GM18505 (cell line): ENCODE data around the gene CACNA1B.

ENCODE experiments used
- ATAC-seq: cut with Tn5 transposase; IDR thresholded peaks from one replicate; pipeline ENCODE4 v1.9.1; 2021; ENCODE audit not compliant: unreplicated experiment
- POLR2A ChIP-seq: IDR thresholded peaks from 4 replicates; pipeline ENCODE4 v1.6.1; 2011; ENCODE audit warnings: borderline replicate concordance; ENCODE audit not compliant: insufficient read depth, insufficient read length; ENCODE audit errors: extremely low read depth

CACNA1B gene

DNA sequence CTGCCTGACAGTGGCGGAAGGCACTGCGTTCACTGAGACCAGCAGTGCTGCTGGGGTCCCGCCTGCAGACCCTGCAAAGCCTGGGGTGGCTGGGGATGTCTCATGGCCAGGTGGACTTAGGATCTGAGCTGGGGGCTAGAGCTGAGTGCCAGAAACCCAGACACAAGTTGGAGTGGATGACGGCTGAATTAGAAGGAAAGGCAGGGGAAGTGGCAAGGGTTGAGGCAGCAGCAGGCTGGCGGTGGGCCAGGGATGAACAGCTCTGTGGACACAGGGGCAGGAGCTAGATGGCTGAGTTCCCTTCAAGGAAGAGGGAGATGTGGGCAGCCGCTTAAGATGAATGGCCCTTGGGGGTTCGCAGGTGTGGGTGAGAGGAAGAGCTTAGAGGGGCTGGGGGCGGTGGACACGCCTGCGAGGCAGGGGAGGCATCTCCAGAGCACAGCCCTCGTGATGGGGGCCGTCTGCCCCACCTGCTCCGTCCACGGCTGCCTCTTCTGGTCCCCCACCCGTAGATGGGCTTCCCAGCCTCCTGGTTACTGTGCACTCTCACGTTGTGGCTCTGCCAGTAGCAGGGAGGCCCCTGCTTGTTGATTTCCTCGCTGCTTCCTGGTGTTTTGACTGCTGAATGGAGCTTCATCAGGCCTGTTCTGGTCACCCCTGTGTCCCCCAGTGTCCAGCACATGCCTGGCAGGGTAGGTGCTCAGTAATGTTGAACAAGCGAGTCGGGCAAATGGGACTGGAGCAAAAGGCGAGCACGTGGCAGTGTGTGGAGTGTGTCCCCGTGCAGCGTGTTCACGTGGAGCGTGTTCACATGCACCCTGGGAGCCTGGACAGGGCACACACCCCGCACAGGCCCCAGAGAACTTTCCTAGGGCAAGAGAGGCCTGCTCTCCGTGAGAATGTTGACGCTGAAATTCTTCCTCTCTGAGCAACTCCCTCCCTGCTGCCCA lies 168.2 kb downstream of the CACNA1B start:
- ATAC-seq: no peak
- TF ChIP-seq POLR2A: no peak

DNA sequence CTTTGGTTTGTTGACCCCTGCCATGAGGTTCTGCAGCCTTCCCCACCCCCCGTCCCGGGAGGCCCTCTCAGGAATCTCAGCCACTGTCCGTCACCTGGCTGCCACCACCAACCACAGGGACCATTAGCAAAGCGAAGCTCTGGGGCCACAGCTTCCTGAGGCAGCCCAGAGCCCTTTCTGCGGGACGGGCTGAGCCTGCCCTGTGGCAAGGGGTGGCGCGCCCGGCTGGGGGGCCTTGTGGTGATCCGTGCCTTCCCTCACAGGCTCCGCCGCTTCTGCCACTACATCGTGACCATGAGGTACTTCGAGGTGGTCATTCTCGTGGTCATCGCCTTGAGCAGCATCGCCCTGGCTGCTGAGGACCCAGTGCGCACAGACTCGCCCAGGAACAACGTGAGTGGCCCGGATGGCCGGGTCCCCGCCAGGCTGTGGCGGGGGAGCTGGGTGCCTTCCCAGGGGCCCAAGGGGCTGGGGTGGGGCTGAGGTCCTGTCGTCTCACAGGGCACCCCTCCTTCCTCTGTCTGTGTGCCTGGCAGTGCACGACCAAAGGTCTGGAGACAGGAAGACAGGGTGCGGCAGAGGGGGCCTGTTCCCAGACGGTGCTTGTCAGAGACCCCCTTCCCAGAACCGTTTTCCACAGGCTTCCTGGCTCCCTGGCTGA lies 169.2 kb downstream of the CACNA1B start:
- TF ChIP-seq POLR2A: no peak
- no peak for ATAC-seq

DNA sequence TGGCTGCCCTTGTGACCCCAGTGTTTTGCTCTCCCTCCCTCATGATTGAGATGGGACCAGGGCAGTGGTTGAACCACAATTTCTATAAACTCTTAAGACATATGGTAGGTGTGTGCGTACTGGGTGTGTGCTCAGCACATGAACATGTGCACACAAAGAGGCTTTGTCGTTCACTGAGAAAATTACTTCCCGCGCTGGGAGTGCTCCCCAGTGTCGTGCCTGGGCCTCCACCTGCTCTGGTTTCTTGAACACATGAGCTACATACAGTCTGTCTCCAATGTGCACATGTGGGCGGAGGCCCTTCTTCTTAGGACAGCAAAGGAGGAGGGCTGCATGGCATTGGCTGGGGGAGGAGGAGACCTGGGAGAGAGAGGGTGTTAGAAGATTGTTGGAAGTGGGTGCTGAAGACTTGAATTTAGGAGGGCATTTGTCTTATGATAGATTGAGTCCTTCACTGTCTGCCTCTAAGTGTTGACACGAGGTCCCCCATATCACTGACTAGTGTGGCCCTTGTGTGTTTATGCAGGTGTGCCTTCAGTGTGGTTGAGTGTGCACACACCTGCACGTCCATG lies 170.0 kb downstream of the CACNA1B start:
- TF ChIP-seq POLR2A: no peak
- ATAC-seq: no peak

DNA sequence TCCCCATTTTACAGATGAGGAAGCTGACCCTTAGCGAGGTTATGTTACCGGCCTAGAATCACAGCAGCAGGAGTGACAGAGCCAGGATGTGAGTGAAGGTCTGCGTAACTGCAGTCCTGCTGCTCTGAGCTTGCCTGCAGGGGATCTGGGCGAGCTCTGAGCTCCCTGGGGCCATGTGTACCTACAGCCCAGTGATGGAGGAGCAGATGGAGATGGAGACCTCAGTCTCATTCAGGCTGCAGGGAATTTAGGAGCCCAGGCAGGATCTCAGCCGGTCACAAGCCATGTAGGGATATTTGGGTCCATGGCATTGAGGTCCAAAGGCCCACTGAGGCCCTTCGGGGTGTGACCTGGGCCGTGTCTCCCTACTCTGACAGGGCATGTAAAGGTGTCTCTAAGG lies 170.6 kb downstream of the CACNA1B start:
- no peak for TF ChIP-seq POLR2A
- ATAC-seq: no peak

DNA sequence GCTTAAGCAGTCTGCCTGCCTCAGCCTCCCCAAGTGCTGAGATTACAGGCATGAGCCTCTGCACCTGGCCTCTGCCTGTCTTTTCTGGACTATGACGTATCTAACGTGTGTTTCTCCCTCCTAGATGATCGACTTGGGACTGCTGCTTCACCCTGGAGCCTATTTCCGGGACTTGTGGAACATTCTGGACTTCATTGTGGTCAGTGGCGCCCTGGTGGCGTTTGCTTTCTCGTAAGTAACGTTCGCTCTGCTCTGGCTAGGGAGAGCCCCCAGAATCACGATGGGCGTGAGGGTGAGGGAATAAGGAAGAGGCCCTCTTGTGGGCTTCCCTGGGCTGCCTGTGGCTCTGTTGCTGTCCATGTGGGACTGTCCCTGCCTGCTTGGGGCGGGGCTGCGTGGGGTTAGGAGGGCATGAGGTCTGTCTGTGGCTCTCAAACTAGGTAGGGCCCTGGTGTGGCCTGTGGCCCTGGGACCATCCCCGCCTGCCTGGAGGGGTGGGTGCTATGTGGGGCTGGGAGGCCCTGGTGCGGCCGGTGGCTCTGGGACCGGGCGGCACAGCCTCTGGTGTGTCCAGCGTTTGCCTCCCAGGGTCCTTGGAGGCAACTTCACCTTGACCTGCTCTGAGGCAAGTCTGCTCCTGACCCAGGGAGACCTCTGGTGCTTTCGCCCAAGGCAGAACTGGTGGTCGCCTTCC lies 171.7 kb downstream of the CACNA1B start:
- TF ChIP-seq POLR2A: no peak
- no peak for ATAC-seq

DNA sequence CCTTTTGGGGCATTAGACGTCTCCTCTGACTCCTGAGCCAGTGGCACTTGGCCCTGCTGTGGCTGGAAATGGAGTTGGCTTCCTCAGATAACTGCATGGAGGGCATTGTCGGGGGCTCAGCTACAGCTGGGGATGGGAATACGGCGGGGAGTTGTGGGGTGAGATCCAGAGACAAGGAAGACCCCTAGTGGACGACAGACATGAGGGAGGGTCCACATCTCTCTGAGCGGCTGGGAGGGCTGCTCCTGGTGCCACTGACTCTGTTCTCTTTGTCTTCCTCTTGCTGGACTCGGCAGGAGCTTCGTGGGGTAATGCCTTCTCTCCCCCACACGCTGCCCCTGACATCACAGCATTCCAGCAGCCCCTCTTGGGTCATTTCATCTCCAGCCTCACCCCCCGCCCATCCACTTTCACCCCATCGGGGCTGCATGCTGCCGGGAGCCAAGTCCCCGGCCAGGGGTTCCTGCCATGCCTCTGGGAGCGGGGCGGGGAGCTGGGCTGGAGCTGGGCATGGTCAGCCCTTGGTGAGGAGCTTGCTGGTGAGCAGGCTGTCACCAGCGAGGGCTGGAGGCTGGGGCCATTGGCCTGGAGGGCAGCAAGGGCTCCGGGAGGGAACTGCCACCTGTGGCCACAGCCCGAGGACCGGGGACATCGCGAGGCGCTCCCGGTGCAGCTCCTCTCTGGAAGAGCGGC lies 172.3 kb downstream of the CACNA1B start:
- TF ChIP-seq POLR2A: no peak
- ATAC-seq: no peak

DNA sequence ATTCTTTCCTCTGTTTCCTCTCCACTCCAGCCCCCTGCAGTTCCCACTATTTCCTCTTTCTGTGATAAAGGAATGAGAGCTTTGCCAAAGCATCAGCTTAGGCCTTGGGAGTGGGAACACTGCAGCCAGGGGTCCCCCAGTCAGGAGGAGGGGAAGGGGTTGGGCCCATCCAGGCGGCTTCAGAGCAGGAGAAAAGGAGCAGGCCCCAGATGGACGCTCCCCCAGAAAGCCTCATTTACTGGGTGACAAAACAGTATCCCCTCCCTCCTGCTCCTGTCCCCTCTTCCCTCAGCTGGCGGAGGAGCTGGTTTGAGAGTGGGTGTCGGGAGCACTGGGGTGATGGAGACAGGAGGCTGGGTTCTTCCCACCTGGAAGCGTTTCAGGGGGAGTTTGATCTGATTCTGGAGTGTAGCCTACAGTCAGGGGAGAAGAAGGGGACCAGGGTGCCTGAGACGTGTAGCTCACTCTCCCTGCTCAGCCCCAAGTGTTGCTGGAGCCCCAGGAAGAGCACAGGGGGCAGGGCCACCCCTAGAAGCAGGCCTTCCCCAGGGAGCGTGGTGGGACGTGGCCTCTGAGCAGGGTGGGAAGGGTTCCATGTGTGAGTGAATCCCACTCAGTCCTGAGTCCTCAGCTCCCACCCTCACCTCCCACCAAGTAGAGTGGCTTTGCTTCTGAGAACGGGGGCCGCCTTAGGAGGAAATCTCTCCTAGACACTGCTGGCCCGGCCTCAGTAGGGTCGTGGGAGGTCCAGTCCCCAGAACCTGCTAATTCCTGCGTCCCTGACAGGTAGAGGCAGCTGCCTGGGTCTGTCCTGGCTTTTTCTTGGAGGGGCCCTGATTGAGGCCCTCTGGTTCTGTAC lies 173.1 kb downstream of the CACNA1B start:
- no peak for TF ChIP-seq POLR2A
- ATAC-seq: no peak

DNA sequence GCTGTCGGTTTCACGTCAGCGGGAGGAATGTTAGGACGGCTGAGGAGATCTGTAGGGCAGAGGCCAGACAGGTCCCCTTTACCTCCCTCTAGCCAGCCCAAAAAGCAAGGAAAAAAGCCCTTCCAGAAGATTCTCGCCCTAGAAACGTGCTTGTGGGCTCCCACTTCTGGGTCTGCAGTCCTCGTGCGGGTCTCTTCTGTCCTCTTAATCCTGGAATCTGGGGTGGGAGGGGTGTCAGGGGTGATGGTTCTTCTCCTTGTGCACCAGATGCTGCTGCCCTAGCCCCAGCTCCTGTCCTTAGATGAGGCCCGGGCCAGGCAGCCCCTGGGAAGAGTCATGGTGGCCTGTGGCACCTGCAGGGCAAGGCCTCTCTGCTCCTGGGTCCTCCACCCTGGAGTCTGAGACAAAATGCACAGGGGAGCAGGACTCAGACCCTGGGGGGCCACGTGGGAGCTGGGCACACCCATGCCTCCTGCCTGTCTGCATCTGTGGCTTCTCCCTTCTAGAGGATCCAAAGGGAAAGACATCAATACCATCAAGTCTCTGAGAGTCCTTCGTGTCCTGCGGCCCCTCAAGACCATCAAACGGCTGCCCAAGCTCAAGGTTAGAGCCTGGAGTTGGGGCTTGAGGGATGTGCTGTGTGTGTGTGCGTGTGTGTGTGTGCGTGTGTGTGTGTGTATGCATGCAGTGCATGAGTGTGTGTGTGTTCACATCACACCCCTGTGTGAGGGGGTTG lies 174.2 kb downstream of the CACNA1B start:
- TF ChIP-seq POLR2A: no peak
- no peak for ATAC-seq

DNA sequence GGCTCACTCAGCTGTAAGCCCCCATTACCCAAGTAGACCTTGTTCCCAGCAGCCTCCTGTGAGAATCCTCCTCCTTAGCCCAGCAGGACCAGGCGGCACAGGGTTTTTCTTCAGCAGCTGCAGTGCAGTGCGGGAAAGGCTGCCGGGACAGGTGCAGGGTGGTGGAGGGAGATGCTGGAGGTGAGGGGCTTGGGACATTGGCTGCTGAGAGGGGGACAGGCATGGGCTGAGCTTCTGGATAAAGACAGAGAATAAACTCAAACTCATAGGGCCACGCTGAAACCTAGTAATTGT lies 174.7 kb downstream of the CACNA1B start:
- ATAC-seq: no peak
- TF ChIP-seq POLR2A: no peak

DNA sequence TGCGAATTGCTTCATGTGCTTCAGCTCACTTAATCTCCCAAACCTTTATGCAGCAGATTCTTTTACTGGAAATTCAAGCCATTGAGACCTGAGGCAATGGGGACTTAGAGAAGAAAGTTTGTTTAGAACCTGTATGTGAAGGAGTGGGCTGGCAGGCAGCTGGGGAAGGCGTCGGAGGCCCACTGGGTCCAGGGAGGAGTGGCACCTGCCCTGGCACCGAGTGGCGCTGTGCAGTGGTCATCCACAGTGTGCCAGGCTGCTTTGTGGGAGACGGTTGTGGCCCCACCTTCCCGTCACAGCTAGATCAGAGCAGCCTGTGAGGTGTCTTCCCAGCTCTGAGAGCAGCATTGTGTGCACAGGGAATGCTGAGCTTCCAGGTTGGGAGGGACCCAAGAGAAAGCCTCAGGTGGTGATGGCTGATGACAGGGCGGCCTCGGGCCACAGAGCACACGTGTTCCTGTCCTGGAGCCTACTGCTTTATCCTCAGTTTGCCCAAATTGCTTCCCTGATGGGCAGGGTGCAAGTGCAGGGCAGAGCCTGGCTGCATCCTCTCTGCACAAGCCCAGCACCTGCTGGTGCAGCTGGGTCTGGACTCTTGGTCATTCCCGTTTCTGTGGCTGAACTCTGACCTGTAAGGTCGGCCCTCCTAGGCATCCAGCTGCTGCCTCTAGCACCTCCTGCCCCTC lies 175.2 kb downstream of the CACNA1B start:
- ATAC-seq: no peak
- no peak for TF ChIP-seq POLR2A

DNA sequence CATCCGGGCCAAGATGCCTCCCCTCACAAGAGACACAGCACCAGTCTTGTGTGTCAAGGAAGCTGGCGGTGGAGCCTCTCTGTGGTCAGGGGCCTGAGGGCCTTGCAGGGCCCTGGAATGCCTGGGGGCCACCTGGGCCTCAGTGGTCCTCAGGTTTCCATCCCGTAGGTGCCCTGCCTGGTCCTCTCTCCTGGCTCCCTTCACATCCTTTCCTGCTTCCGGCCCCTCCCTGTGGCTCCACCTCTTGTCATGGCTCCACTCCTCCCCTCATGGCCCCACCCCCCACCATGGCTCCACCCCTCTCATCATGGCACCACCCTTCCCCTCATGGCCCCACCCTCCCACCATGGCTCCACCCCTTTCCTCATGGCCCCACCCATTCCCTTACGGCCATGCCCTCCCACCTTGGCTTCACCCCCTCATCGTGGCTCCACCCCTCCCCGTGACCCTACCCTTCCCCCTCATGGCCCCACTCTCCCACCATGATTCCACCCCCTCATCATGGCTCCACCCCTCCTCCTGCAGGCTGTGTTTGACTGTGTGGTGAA lies 175.8 kb downstream of the CACNA1B start:
- no peak for ATAC-seq
- TF ChIP-seq POLR2A: no peak
